ENCODE data around the gene MFSD1.
A peak's percentile ranks its signal among the peaks of the same experiment; 100 is the strongest.

The MFSD1 gene

DNA sequence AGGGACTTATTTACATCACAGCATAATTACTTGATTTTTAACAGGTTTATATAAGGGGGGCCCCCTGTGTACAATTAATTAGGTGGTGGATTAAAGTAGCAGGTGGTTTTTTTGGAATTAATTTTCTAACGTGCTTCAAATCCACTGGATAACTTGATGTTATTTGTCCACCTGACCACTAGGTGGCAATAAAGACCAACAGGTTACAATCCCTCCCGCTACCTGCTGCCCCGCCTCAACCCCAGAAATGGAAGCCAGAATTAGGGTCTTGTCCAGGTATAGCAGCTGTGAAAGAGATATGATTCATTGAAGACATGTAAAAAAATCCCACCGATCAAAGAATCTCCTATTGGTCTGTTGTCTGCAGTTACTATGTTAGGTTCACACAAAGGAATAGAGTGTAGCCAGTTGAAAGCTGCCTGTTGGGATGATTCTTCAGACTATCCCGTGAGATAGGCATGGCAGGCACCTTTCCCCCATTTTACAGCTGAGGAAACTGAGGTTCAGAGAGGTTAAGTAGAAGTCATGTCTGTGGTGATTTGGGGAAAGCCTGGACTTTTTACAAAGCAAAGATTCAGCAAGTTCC, 44.0 kb downstream of the MFSD1 start:
- DNase-seq (ENCODE audit: insufficient read length, low spot score): peak; percentile 18
- FAIRE-seq: peak; percentile 65

DNA sequence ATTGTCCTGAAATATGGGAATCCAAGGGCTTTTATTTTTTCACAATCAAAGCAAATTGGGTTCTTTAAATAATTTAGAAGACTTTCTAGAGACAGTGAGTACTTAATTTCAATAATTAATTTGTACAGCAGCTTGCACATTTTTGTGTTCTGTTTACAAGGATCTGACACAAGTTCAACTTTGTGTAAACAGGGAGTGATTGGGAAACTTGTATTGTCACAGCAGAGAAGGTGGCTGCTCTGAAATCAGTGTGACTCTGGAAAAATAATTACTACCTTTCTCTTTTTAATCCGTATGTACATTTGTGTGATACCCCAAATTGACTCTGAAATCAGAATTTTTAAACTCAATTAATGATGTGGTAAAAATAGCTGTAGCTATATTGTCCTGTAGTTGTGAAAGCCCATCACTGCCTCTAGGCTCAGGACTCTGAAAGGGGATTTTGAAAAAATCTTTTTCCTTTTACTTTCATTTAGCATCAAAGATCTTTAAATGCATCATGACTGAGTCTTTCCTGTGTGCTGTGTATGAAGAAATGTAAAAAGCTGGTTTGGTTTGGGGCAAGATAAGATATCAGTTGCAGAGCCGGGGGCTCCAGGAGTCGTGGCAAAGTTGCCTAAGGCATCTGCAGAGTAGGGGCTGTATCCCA, 45.1 kb downstream of the MFSD1 start:
- DNase-seq (ENCODE audit: insufficient read length, low spot score): no peak
- no peak for FAIRE-seq
- no peak for TF ChIP-seq POLR2A (IDR thresholded peaks at IDR 0.05; ENCODE audit: low read depth, low read length)

More for the DNA sequence above, 44.0 kb downstream of the MFSD1 start:
- no peak for TF ChIP-seq POLR2A (IDR thresholded peaks at IDR 0.05; ENCODE audit: low read depth, low read length)

DNA sequence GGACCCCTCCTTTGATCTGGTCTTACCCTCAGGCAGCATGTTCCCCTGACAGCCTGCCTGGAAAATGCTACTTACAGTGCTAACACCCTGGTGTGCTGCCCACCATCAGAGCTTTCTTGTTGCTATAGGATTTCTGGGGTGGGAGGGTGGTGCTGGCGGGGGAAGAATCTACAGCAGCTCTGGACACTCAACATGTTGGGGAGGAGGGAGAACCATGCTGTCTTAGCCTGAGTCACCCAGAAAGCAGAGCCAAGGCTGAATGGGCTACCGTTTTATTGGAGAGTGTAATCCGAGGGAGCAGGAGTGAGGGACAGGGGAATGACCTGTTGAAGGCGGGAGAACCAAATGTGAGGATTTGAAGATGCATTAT, 45.6 kb downstream of the MFSD1 start:
- FAIRE-seq (peak; percentile 91), DNase-seq (ENCODE audit: insufficient read length, low spot score) (peak; percentile 44)
- TF ChIP-seq POLR2A (IDR thresholded peaks at IDR 0.05; ENCODE audit: low read depth, low read length): no peak

DNA sequence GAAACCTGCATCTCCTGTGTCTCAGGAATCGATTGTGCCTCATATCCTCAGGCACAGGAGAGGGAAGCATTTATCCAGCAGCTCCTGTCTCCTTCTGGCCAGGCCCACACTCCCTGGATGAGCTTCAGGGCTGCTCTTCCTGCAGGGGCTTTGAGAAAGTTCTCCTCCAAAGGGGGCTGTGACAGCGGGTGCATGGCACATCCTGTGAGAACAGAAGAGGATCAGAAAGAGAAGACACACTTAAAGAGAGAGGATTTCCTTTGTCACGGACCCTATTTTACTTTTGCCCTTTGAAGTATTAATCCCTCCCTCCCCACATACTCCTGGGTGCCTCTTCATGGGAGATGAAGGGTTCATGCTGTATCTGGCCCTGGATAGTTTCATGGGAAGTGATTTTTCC, 46.0 kb downstream of the MFSD1 start:
- no peak for FAIRE-seq
- no peak for DNase-seq (ENCODE audit: insufficient read length, low spot score)
- no peak for TF ChIP-seq POLR2A (IDR thresholded peaks at IDR 0.05; ENCODE audit: low read depth, low read length)

DNA sequence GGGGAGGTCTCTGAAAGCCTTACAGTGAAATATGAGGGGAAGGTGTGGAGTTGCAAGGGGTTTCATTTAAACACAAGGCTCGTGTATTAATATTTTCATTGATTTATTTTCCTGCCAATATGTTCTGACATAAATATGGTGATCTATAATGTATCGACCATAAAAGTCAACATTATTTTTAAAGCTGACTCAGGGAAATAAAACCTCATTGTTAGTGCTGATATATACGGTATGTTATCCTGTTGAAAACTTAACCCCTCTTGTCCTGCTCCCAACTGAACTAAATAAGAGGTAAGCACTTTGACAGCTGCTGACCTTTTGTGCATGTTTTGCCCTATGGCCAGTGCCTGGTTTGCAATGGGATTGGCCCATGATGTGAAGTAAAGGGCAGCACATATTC, 47.9 kb downstream of the MFSD1 start:
- DNase-seq (ENCODE audit: insufficient read length, low spot score): no peak
- no peak for FAIRE-seq
- TF ChIP-seq POLR2A (IDR thresholded peaks at IDR 0.05; ENCODE audit: low read depth, low read length): no peak

DNA sequence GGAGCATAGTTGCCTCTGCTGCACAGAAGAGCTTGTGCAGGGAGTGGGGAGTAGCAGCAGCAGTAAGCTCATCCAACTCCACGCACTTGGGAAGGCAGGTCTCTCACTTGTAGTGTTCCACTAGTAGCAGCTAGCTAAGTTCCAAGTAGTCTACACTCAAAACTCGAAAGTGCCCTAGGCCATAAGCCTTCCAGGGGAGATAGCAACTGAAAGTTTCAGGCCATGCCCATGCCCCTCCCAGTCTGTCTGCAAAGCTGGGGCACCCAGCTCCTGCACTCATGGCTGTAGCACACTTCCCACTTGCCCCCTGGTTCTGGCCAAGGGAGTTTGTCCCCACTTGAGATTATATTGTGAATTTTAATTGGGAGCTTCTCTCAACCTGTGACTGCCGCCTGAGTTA, 57.5 kb downstream of the MFSD1 start:
- DNase-seq (ENCODE audit: insufficient read length, low spot score) (no peak), FAIRE-seq (no peak)
- TF ChIP-seq POLR2A (IDR thresholded peaks at IDR 0.05; ENCODE audit: low read depth, low read length): no peak

DNA sequence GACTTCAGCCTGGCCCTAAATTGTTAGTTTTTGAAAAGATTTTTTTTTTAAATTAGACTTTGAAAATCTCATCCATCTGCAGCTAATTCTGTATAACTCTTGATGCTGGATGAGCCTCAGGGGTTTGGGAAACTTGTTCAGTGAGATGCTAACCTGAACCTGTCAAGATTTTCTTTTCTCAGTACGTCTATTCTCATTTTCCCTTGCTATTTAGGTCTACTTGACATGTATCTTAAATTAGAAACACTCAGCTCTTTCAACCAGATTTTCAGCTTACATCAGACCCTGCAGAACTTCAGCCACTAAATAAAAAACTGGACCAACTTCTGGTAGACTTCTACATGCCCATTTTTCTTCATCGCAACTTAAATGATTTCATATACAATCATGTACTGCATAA, 61.4 kb downstream of the MFSD1 start:
- no peak for TF ChIP-seq POLR2A (IDR thresholded peaks at IDR 0.05; ENCODE audit: low read depth, low read length)
- no peak for DNase-seq (ENCODE audit: insufficient read length, low spot score)
- FAIRE-seq: no peak

DNA sequence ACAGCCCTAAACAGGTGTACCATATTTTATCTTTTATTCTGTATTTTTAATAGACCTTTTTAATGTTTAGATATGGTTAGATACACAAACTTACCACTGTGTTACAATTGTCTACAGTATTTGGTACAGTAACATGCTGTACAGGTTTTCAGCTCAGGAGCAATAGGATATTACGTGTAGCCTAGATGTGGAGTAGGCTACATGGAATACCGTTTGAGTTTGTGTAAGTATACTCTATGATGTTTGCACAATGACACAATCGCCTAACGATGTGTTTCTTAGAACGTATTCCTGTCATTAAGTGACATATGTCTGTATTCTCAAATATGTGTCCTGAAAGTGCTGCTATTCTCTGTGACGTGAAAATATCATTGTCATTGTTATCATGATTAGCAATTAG, 62.6 kb downstream of the MFSD1 start:
- TF ChIP-seq POLR2A (IDR thresholded peaks at IDR 0.05; ENCODE audit: low read depth, low read length): no peak
- DNase-seq (ENCODE audit: insufficient read length, low spot score): no peak
- FAIRE-seq: no peak

DNA sequence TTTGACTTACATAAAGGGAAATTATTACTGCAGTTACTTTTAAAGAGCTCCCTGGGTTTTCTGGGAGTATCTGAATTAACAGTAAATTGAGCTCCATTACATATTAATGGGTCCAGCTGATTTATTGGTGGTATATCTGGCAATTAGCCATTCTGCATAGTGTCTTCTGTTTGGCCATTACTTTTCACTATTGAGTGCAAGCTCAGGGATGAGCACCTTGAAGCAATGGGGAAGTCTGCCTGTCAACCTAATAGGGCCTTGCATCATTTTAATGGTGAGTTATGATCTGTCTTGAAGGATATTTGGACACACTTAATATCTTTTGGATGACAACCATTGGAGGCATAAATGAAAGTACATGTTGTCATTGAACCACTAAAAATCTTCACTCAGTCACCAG, 73.8 kb downstream of the MFSD1 start:
- TF ChIP-seq POLR2A (IDR thresholded peaks at IDR 0.05; ENCODE audit: low read depth, low read length): no peak
- DNase-seq (ENCODE audit: insufficient read length, low spot score) (no peak), FAIRE-seq (no peak)
